GM19463 (cell line): ENCODE results near the gene SYPL1.
A peak's percentile ranks its signal among the peaks of the same experiment; 100 is the strongest.
"Not testable (repeated sequence)": the region's sequence is repeated elsewhere in the genome, so short reads cannot be mapped to it uniquely, and the experiment has no call there.

Source experiments
- ATAC-seq: cut with Tn5 transposase; IDR thresholded peaks from one replicate; pipeline ENCODE4 v1.9.1; 2021; ENCODE audit warnings: mild to moderate bottlenecking, moderate library complexity; ENCODE audit not compliant: unreplicated experiment

Gene SYPL1

GRCh38 chr7:106112118-106112971 lies at the start of gene SYPL1:
Gene SYPL1 (minus strand): TSS chr7:106112312. CDS start chr7:106112208, 104 bp downstream.
- peak; percentile 80 for ATAC-seq

GRCh38 chr7:106155027-106155426 lies 42.9 kb upstream of the SYPL1 start:
- ATAC-seq, result peak; percentile 38

GRCh38 chr7:106153891-106154449 lies 41.9 kb upstream of the SYPL1 start:
- peak; percentile 73 for ATAC-seq

GRCh38 chr7:106152313-106152665 lies 40.2 kb upstream of the SYPL1 start:
- no peak for ATAC-seq

- no peak for ATAC-seq
Measured at GRCh38 chr7:106151459-106152312, 39.6 kb upstream of the SYPL1 start.

GRCh38 chr7:106143711-106144337 lies 31.7 kb upstream of the SYPL1 start:
- no peak for ATAC-seq

GRCh38 chr7:106142136-106142535 lies 30.0 kb upstream of the SYPL1 start:
- no peak for ATAC-seq

GRCh38 chr7:106140406-106141173 lies 28.5 kb upstream of the SYPL1 start:
- ATAC-seq, result no peak

GRCh38 chr7:106139265-106140251 lies 27.4 kb upstream of the SYPL1 start:
- ATAC-seq, result no peak

GRCh38 chr7:106138776-106139175 lies 26.7 kb upstream of the SYPL1 start:
- ATAC-seq, result no peak

- ATAC-seq, result not testable (repeated sequence)
Measured at GRCh38 chr7:106138181-106138580, 26.1 kb upstream of the SYPL1 start.

- no peak for ATAC-seq
Measured at GRCh38 chr7:106134241-106134640, 22.1 kb upstream of the SYPL1 start.

- no peak for ATAC-seq
Measured at GRCh38 chr7:106129291-106129690, 17.2 kb upstream of the SYPL1 start.

- no peak for ATAC-seq
Measured at GRCh38 chr7:106128836-106129235, 16.7 kb upstream of the SYPL1 start.

- ATAC-seq, result no peak
Measured at GRCh38 chr7:106127984-106128780, 16.1 kb upstream of the SYPL1 start.

- no peak for ATAC-seq
Measured at GRCh38 chr7:106126170-106126938, 14.2 kb upstream of the SYPL1 start.

- ATAC-seq, result no peak
Measured at GRCh38 chr7:106125417-106125816, 13.3 kb upstream of the SYPL1 start.

- ATAC-seq, result no peak
Measured at GRCh38 chr7:106124186-106124585, 12.1 kb upstream of the SYPL1 start.
